ENCODE data around the gene KRT1.
"Not testable (repeated sequence)": the region's sequence is repeated elsewhere in the genome, so short reads cannot be mapped to it uniquely, and the experiment has no call there.

The KRT1 gene

DNA sequence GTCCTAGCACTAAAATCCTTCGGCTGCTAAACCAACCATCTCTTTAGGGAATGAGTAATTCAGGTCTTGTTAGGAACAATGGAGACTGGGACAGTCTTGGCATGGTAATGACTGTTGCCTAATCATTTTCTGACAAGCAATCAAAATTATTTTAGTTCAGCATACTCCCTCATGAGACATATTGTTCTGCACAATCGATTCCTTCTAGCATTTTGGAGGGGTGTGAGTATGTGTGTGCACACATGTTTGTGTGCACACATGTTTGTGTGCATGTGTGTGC, 2.1 kb upstream of the KRT1 start:
- no peak for DNase-seq (ENCODE audit: low read depth, low spot score)

DNA sequence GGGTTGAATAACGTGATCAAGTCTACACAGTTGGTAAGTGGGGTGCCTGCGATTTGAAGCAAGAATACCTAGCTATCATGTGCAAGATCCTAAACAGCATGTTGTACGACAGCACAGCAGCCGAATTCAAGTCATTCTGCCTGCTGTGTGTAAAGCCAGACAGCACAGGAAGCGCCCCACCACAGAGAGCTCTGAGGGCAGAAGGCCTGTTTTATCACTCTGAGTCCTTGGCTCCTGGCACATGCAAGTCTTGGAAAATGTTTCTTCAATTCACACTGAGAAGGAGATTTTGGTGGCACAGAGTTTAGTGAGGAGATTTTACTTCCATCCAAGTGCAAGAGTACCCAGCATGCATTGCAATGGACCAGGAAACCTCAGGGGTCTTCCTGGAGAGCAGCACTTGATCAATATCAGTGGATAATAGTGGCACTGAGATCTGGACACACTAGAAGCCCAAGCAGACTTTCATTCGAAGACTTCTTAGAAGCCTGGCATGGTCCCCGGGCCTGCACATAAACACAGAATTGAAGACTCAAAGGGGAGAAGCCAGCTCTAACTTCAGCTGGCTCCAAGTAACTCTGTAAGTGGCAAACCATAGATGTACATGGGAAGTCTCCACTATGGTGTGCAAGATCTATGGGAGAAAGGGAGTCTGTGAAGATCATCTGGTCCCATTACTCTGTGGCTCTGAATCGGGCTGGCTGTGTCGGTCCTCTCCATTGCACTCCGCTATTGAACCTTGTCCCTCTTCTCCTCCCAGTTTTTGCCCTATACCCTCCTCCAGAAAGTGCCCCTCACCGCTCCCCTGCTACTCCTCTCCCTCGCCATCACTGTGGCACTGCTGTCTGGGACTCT, 1.5 kb upstream of the KRT1 start:
- no peak for DNase-seq (ENCODE audit: low read depth, low spot score)

DNA sequence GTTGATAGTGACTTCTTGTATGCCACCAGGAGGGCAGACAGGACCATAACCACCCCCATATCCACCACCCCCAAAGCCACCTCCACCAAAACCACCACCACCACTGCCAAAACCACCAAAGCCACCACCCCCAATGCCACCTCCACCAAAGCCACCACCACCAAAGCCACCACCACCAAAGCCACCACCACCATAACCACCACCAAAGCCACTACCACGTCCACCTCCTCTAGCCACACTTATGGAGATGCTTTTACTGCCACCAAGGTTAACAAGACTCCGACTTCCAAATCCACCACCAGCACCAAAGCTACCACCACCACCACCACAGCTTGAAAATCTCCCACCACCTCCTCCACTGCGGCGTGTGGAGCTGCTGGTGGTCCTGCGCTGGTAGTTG, 332 bp downstream of the KRT1 start:
- DNase-seq (ENCODE audit: low read depth, low spot score): no peak

DNA sequence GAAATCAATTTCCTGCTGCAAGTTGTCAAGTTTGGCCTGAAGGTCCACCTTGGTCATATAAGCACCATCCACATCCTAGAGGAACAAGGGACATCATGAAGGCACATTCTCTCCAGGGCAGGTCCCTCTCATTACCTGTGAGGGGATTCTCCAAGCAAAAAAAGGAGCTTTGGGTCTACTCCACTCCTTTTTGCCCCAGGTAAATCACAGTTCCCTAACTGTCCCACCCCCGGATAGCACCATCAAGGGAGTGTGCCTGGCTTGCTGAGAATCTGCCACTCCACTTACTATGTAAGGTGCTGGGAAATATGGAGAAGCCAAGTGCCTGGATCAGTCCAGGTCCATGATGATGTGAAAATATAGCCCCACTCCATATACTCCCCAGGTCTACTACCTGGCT, 2.5 kb downstream of the KRT1 start:
- no peak for DNase-seq (ENCODE audit: low read depth, low spot score)

DNA sequence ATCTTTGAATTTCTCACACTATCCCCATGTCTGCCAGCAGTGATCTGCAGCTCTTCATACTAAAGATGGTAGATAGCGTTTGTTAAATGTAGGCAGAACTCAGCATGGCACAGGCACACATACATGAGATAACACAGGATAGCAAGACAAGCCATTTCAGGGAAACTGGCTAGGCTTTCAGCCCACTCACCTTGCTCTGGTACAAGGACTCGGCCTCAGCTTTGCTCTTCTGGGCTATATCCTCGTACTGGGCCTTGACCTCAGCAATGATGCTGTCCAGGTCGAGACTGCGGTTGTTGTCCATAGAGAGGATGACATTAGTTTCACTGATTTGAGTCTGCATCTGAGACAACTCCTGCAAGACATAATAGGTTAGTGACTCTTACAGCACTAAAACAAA, 3.1 kb downstream of the KRT1 start:
- no peak for DNase-seq (ENCODE audit: low read depth, low spot score)

DNA sequence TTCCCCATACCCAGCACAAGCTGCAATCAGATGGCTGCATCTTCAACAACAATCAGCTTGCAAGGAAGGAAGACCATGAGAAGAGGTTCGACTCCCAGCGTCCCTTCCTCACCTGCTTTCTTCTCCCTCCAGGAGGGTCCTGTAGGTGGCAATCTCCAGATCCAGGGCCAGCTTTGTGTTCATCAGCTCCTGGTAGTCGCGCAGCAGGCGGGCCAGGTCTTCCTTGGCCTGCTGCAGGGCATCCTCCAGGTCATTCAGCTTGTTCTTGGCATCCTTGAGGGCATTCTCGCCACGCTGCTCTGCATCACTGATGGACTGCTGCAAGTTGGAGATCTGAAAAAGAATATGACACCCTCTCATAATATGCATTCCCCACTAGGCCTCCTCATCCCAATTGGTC, 4.0 kb downstream of the KRT1 start:
- no peak for DNase-seq (ENCODE audit: low read depth, low spot score)

DNA sequence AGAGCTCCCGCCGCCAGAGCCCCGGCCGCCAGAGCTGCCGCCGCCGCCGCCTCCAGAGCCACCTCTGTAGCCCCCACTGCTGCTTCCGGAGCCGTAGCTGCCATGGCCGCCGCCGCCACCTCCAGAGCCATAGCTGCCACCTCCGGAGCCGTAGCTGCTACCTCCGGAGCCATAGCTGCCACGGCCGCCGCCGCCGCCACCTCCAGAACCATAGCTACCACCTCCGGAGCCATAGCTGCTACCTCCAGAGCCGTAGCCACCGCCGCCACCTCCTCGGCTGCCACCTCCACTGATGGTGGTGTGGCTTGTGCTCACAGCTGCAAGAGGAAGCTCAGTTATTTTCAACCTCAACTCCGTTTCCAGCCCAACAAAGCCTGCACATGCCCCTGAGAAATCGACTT, 4.9 kb downstream of the KRT1 start:
- DNase-seq (ENCODE audit: low read depth, low spot score): no peak

DNA sequence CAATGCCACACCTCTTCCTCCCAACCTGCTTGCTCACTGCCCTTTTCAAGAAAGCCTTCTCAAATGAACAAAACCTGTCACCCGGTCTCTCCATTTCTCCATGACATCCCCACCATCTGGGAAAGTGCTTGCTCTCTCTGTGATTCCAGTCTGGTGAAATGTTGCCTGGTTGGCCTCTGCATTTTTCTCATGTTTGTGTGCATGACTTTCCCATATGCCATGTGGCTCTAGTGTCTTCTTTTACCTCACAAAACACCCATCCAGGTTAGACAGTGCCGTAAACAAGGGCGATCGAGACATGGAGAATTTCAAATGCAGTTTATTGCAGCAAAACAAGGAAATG, 5.8 kb downstream of the KRT1 start:
- DNase-seq (ENCODE audit: low read depth, low spot score): no peak

DNA sequence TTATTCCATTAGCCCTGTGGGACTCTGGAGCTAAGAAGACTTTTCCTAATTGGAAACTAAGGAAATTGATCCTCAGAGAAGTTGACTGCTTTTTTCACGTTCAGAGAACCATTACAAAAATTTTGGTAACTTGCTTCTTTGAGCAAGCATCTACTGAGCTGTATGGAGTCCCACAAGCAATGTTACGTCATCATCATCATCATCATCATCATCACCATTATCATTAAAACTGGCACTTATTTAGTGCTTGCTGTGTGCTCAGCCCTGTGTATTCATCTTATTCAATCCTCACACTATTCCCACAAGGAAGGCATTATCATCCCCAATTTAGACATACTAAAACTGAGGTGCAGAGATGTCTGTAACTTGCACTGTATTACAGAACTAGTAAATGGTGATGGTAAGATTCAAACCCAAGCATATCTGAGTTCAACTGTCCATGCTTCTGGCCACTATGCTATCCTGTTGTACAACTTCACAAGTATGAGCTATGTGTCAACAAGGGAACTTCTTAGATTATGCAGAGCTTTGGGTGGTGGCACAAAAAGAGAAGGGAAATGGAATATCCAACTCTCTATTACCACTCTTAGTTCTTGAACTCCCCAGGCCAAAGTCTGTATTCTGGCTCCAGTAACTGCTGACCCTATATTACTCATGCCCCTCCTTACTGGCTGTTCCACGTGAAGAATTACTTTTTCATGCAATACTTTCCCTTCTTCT, 6.3 kb downstream of the KRT1 start:
- no peak for DNase-seq (ENCODE audit: low read depth, low spot score)

DNA sequence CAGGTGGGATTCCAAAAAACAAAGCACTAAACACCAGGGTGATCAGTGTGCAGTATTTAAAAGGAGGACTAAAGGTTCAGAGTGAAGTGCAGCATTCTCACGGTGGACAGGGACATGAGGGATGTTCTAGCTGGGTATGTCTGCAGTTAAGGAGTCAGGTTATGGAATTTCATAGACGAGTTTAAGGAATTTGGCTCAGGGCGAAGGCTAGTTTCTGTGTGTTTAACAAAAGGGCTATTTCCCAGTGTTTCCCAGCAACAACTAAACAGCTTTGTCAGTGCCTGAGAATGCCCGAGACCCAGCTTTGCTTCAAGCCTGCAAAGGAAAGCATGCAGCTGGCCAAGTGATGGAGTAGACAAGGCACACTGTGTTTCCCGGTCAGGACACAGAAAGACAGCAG, 7.0 kb downstream of the KRT1 start:
- DNase-seq (ENCODE audit: low read depth, low spot score): no peak

DNA sequence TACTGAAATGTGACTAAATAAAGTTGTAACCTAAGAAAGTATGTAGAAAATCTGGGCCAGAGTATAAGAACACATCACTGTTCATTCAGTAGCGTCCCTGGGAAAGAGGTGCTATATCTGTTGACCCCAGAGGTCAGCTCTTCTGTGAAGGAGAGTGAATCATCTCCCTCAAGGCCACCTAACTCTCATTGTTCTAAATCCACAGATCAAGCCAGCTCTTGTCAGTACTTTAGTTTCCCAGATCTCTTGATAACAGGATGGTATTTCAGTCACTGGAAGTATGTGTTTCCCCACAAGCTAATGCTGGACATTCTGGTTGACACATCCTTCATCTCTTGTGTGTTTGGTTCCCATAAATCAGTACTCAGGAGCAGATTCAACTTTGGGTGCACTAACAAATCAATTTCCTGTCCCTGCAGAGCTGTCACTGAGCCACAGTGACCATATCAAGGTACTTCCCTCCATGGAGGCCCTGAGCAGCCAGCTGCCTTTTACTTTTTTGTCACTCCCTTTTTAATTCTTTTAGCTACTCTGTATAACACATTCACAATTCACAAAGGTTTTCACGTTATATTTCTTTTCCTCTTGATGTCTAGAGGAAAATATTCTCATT, 7.8 kb downstream of the KRT1 start:
- DNase-seq (ENCODE audit: low read depth, low spot score): peak; percentile 37

DNA sequence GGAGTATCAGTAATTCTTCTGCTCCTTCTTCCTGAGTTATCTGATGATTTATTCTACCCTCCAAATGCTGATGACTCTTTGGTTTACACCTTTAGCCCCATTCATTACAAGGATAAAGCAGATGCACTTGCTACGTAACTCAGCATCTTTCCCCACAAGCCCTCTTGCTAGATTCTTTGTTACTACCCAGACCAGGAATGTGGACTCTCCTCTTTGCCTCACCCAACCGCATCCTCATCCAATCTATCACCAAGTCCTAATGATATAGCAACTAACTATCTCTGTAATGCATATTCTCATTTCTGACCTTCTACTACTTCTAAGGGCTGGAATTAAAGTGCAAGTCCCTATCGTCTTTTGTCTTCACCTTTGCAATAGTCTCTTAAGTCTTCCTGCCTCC, 9.2 kb downstream of the KRT1 start:
- no peak for DNase-seq (ENCODE audit: low read depth, low spot score)

DNA sequence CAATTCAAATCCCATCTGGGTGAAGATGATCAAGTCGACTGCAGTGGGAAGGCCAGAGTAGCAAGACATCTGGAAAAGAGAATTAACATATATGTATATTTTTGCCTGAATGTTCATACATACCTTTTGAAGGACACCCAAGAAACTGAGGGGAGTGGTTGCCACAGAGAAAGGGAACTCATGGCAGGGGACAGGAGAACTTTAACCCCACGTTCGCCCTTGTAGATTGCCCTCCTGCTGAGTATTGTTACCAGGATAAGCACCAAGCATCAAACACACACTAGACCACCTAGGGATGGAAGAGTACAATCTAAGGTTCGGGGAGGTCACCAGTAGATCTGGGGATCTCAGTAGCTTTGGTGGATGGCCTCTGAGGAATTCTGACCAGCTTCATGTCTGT, 9.7 kb downstream of the KRT1 start:
- DNase-seq (ENCODE audit: low read depth, low spot score): no peak

DNA sequence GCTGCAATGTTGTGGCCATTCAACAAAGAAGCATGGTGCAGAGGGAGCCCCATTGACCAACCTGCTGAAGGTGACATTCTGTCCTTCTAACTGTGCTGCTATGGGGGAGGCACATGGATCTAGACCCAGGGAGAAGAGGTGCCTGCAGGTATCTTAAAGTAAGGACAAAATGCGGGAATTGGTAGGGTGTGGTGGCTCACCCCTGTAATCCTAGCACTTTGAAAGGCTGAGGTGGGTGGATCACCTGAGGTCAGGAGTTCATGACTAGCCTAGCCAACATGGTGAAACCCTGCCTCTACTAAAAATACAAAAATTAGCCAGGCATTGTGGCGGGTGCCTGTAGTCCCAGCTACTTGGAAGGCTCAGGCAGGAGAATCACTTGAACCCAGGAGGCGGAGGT, 10.3 kb downstream of the KRT1 start:
- DNase-seq (ENCODE audit: low read depth, low spot score): not testable (repeated sequence)

DNA sequence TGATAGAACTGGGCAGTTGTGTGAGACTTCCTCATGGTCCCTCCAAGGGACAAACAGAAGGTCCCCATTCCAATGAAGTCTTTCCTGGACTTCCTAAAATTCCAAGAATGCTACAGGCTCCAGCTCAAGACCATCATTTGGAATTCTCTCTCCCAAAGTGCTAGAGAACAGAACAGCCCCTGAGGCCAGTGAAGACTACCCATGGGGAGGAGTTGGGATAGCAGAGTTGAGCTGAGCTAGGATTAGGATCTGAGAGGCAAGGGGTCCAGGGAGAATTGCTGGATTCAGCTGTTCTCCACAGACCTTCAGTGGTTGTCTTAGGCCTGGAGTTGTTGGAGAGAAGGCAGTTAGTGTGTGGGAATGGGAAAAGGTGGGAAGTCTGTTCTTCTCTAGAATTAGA, 10.8 kb downstream of the KRT1 start:
- peak; percentile 40 for DNase-seq (ENCODE audit: low read depth, low spot score)

DNA sequence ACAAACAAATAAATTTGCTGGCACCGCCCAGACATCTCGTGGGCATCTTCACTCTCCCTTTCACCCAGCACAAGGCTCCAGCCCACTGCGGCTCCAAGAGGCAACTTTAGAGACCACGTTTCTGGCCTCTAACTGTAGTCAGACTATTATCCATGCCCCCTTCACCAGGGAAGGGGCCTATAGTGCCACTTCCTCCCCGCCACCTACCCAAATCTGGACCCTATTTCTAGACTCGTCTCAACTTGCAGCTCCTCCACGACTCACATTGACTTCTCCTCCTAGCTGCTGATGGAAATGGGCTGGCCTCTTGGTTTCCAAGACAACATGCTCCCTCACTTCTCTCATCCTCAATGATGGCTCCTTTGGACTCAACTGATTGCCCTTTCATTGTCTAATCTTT, 12.3 kb downstream of the KRT1 start:
- DNase-seq (ENCODE audit: low read depth, low spot score): no peak

DNA sequence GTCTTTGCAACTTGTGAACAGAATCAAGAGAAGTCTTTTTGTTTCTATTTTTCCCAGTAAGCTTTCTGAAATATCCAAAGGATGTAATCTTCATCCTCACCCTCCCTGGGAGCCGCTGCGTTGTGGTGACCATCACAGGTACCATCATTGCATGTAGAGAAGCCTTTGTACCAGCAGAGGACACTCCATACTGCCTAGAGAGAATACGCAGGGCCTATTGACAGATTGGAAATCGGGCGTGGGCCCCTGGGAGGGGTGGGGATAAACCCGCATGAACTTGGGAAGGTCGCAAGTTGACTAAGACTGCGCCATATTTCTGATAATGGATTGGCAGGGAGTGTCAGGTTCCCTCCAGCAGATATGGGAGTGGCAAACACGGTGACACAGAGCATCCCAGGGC, 12.7 kb downstream of the KRT1 start:
- no peak for DNase-seq (ENCODE audit: low read depth, low spot score)

DNA sequence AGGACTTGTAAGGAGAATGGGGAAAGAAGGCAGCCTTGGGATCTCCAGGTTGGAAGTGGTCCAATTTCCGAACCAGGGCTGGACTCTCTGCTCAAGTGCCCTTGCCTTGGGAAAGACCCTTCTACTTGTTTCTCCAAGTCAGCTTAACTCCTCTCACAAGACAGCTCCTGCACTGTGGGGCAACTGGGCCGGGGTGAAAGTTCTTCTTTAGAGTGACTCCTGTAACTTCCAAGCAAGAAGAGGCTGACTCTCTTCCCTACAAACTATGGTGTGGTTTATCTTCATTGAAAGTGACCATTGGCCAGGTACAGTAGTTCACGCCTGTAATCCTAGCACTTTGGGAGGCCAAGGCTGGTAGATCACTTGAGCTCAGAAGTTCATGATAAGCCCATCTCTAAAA, 13.7 kb downstream of the KRT1 start:
- DNase-seq (ENCODE audit: low read depth, low spot score): no peak

DNA sequence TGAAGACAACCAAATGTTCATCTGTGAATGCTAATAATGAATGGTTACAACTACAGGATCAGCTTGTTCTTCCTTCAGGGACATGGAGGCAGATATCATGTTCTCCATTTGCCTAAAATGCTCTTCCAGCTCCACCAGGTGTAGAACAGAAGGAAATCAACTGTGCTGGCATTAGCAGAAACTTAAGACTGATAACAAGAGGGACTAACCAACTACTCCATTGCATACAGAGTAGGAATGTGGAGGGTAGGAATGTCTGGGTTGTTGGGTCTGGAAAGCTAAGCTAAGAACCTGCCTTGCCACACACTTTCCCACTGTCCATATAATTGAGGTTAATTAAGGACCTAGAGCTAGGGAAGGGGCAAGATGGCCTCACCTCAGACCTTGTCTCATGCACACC, 16.8 kb downstream of the KRT1 start:
- DNase-seq (ENCODE audit: low read depth, low spot score): no peak

DNA sequence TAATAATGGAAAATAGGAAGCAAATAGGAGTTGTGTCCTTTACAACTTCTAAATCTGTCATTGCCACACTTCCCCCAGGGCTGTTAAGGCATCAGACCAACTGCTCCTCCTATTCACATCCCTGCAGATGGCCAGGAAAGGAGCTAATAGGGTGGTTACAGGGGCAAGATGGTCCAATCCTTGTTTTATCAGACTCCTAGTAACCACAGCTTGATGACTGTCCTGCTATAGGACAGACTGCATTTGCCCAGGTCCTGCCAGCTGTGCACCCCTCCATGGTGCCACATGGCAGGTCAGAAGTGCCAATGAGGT, 17.3 kb downstream of the KRT1 start:
- DNase-seq (ENCODE audit: low read depth, low spot score): no peak

DNA sequence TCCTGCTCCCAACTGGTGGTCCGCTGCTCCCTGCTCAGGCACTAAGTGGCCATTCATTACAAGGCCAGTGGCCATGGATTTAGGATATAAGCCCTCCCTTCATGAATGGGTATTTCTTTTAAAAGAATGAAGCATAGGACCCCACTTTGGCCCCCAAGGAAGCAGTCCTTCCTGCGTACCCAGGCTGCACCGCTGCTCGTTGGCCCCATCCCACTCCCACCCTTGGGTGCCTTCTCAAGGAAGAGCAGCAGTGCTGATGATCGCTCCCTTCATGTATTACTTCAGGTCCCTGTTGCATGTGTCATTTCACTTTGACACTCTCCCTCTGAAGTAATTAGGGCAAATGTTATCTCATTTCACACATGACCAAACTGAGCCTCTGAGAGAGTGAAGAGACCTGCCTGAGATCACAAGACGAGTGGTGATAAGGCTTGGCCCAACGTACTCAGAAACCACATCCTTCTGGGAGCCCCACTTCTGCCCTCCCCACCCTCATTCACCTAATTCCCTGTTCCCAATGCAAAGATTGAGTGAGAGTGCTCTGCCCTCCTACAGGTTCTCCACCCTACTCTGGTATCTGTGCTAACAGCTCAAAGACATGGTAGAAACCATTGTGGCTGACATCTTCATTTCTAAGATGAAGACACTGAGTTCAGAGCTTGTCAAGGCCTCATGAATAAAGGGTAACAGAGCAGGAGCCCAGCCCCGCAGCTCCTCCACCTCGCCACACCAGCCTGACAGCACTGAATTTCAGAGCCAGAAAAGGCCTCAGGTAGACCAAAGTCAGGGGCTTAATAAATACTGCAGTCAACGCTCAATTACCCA, 17.9 kb downstream of the KRT1 start:
- DNase-seq (ENCODE audit: low read depth, low spot score): no peak

DNA sequence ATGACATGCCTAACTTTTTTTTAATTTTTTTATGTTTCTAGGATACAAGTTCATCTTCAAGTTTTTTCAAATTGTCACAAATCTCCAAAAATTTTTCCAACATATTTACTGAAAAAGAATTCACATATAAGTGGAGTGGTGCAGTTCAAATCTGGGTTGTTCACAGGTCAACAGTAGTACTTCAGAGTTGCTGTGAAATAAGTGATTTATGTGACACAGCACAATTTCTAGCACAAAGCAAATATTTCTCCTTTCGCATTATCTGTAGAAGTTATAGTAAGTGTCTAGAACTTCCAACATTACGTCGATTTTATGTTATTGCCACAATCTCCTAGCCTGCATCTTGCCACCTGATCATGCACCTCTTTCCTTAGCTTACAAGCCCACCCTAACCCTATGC, 18.5 kb downstream of the KRT1 start:
- DNase-seq (ENCODE audit: low read depth, low spot score): no peak

Measured in ELF-1 (cell line).